ENCODE measurements around the gene TRAF2. TPM values are rescaled to one million over a fixed set of nuclear protein-coding genes. Genes with fewer than 3 reads are reported as not detected.

Gene TRAF2
- total RNA-seq, 2 experiments from 2014 or later = 48.1 to 55.0 TPM

- ChIA-PET CTCF (interaction anchor here (1.6 to 1.7 kb wide), 2 partner anchors 18 to 27 kb away, joined by 3 to 4 read pairs; no protein-coding TSS in a partner anchor), POLR2A (no interaction called here)
These were observed 33.8 kb downstream of the TRAF2 start for GRCh38 chr9:136920069-136920468.

- CTCF ChIA-PET = interaction anchor here (0.8 to 1.7 kb wide), 4 partner anchors 19 to 109 kb away, joined by 3 to 4 read pairs (median 3); no protein-coding TSS in a partner anchor
- POLR2A ChIA-PET = no interaction called here
These were observed 34.5 kb downstream of the TRAF2 start for GRCh38 chr9:136920734-136921231.

- CTCF ChIA-PET = interaction anchor here (0.8 to 1.6 kb wide), 3 partner anchors 22 to 108 kb away, joined by 3 read pairs; no protein-coding TSS in a partner anchor
- POLR2A ChIA-PET = no interaction called here
These were observed 35.0 kb downstream of the TRAF2 start for GRCh38 chr9:136921307-136921706.

- ChIA-PET POLR2A (no interaction called here), CTCF (interaction anchor here (0.8 to 1.6 kb wide), 3 partner anchors 23 to 108 kb away, joined by 3 read pairs; no protein-coding TSS in a partner anchor)
These were observed 35.4 kb downstream of the TRAF2 start for GRCh38 chr9:136921718-136922117.

- ChIA-PET POLR2A (no interaction called here), CTCF (no interaction called here)
These were observed 36.2 kb downstream of the TRAF2 start for GRCh38 chr9:136922540-136922939.

GRCh38 chr9:136923881-136924280, 37.6 kb downstream of the TRAF2 start:
- CTCF ChIA-PET = no interaction called here
- POLR2A ChIA-PET = no interaction called here

GRCh38 chr9:136925414-136926153, 39.3 kb downstream of the TRAF2 start:
- ChIA-PET CTCF (interaction anchor here (0.9 to 1.1 kb wide), 2 partner anchors 11 to 23 kb away, joined by 3 to 4 read pairs; no protein-coding TSS in a partner anchor), POLR2A (no interaction called here)

GRCh38 chr9:136926154-136926704, 39.9 kb downstream of the TRAF2 start:
- CTCF ChIA-PET = interaction anchor here (1.1 to 1.4 kb wide), 2 partner anchors 11 to 25 kb away, joined by 3 to 4 read pairs; no protein-coding TSS in a partner anchor
- POLR2A ChIA-PET = no interaction called here

- ChIA-PET CTCF (interaction anchor here (0.9 to 1.4 kb wide), 3 partner anchors 10 to 40 kb away, joined by 3 to 4 read pairs (median 3); partner anchors contain the start of gene TRAF2), POLR2A (no interaction called here)
These were observed 40.4 kb downstream of the TRAF2 start for GRCh38 chr9:136926749-136927148.

- POLR2A ChIA-PET = no interaction called here
- CTCF ChIA-PET = interaction anchor here (0.9 to 1.4 kb wide), 2 partner anchors 26 to 41 kb away, joined by 3 read pairs; partner anchors contain the start of gene TRAF2
These were observed 41.3 kb downstream of the TRAF2 start for GRCh38 chr9:136927343-136928271.

GRCh38 chr9:136928591-136928990, 42.3 kb downstream of the TRAF2 start:
- ChIA-PET POLR2A (no interaction called here), CTCF (no interaction called here)

- CTCF ChIA-PET = interaction anchor here (0.8 to 1.2 kb wide), 2 partner anchors 123 to 139 kb away, joined by 3 read pairs; partner anchors contain the start of gene TMEM141
- POLR2A ChIA-PET = no interaction called here
These were observed 43.7 kb downstream of the TRAF2 start for GRCh38 chr9:136930014-136930413.

- ChIA-PET CTCF (interaction anchor here (0.7 to 1.2 kb wide), 2 partner anchors 45 to 89 kb away, joined by 4 to 6 read pairs; partner anchors contain the start of gene AJM1), POLR2A (interaction anchor here (0.6 to 0.7 kb wide), 2 partner anchors 98 to 244 kb away, joined by 5 to 6 read pairs; no protein-coding TSS in a partner anchor)
These were observed 45.4 kb downstream of the TRAF2 start for GRCh38 chr9:136931611-136932130.

- ChIA-PET POLR2A (interaction anchor here (0.6 kb wide), 1 partner anchor 58 kb away, joined by 3 read pairs; the partner anchor contains the start of gene PAXX), CTCF (no interaction called here)
These were observed 48.0 kb downstream of the TRAF2 start for GRCh38 chr9:136934277-136934676.

GRCh38 chr9:136935651-136936050, 49.3 kb downstream of the TRAF2 start:
- ChIA-PET POLR2A (no interaction called here), CTCF (no interaction called here)

- ChIA-PET CTCF (interaction anchor here (0.7 to 1.7 kb wide), 2 partner anchors 10 to 80 kb away, joined by 3 to 4 read pairs; no protein-coding TSS in a partner anchor), POLR2A (interaction anchor here (0.6 kb wide), 1 partner anchor 22 kb away, joined by 5 read pairs; no protein-coding TSS in a partner anchor)
These were observed 50.4 kb downstream of the TRAF2 start for GRCh38 chr9:136936645-136937170.

- ChIA-PET POLR2A (interaction anchor here (0.6 kb wide), 2 partner anchors 22 to 52 kb away, joined by 5 read pairs; no protein-coding TSS in a partner anchor), CTCF (interaction anchor here (0.6 to 1.7 kb wide), 4 partner anchors 10 to 154 kb away, joined by 3 to 5 read pairs (median 4); no protein-coding TSS in a partner anchor)
These were observed 51.1 kb downstream of the TRAF2 start for GRCh38 chr9:136937186-136938001.
